Activated T-cell treated with anti-CD3 and anti-CD28 coated beads for 1 hour (primary cell): ENCODE measurements around the gene ABCC4.

Source experiments
- DNase-seq: peaks from one replicate; pipeline ENCODE4 v3.0.0-alpha.2; 2020; ENCODE audit warnings: low read depth

ABCC4 gene, protein sequence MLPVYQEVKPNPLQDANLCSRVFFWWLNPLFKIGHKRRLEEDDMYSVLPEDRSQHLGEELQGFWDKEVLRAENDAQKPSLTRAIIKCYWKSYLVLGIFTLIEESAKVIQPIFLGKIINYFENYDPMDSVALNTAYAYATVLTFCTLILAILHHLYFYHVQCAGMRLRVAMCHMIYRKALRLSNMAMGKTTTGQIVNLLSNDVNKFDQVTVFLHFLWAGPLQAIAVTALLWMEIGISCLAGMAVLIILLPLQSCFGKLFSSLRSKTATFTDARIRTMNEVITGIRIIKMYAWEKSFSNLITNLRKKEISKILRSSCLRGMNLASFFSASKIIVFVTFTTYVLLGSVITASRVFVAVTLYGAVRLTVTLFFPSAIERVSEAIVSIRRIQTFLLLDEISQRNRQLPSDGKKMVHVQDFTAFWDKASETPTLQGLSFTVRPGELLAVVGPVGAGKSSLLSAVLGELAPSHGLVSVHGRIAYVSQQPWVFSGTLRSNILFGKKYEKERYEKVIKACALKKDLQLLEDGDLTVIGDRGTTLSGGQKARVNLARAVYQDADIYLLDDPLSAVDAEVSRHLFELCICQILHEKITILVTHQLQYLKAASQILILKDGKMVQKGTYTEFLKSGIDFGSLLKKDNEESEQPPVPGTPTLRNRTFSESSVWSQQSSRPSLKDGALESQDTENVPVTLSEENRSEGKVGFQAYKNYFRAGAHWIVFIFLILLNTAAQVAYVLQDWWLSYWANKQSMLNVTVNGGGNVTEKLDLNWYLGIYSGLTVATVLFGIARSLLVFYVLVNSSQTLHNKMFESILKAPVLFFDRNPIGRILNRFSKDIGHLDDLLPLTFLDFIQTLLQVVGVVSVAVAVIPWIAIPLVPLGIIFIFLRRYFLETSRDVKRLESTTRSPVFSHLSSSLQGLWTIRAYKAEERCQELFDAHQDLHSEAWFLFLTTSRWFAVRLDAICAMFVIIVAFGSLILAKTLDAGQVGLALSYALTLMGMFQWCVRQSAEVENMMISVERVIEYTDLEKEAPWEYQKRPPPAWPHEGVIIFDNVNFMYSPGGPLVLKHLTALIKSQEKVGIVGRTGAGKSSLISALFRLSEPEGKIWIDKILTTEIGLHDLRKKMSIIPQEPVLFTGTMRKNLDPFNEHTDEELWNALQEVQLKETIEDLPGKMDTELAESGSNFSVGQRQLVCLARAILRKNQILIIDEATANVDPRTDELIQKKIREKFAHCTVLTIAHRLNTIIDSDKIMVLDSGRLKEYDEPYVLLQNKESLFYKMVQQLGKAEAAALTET (N-terminal part only)

DNA sequence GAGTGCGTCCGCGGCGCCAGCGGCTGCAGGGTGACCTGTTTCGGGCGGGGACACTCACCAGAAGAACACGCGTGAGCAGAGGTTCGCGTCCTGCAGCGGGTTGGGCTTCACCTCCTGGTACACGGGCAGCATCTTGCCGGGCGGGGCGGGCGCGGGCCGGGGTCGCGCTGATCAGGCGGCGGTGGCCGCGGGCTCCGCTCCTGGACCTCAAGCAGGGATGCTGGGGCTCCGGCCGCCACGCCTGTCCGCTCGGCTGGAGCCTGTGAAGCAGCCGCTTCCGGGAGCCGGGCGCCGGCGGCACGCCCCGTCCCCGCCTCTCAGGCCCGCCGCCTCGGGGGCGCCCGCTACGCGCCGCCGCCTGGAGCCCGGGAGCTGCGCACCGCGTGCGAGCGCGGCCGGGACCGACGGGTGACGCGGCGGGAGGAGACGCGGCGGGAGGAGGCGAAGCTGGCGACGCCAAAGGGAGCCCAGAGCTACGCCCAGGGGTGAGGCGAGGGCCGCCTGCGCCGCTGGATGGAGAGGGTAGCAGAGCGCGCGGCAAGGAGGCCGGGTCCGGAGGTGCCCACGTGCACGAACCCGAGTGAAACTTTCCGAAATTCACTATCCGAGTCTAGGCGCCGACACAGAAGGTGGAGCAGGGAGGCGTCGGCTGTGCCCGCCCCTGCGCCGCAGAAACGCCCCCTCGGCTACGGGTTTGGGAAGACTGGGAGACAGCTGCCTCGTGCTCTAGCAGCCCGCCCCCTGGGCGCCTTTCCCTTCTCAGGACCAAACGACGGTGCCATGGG lies at the start of gene ABCC4:
ABCC4 (minus strand) TSS at position 269 of the 785 bp plus-strand sequence; CDS start at position 132, 137 bp downstream.
- peak; percentile 33 for DNase-seq

DNA sequence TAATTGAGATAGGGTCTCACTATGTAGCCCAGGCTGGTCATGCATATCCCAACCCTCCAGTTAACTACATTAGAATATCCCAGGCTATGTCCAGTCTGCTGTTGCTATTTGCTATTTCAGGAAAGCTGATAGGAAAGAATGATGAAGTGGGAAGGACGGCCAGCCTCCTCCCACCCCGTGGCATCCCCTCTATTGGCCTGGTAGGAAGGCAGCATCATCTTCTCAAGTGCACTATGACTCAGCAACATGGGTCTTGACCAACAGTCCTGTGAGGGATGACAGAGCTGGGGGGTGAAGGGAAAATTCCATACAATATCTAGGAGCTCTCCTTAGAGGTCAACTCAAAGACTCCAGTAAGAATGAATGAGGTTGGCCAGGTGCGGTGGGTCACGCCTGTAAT lies 48.0 kb upstream of the ABCC4 start:
- DNase-seq, result no peak

DNA sequence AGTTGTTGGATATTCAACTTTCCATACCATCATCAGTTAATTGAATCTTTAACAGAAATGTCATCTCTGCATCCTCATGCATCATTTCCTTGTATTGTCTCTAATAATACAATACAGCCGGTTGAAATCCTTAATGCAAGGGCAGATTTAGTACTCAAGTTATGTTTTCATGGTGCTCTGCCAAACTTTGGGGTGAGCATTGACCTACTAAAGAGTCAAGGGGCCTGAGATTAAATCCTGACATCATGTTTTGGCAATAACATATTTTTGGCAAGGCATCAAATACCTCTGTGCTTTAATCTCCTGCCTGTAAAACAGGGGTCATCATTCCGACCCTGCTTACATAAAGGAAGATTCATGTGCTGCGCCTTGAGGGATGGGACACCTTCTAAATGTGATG lies 42.7 kb upstream of the ABCC4 start:
- no peak for DNase-seq

DNA sequence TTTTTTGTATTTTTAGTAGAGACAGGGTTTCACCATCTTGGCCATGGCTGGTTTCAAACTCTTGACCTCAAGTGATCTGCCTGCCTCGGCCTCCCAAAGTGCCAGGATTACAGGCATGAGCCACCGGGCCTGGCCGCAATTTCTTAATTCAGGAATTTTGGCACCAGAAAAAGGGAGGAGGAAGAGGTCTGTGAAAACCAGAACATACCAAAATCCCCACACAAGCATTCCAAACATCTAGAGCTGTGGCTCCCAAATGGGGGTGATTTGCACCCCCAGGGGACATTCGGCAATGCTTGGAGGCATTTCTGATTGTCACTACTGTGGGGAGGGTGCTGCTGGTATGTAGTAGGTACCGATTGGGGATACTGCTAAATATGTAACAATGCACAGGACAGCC lies 40.2 kb upstream of the ABCC4 start:
- no peak for DNase-seq

DNA sequence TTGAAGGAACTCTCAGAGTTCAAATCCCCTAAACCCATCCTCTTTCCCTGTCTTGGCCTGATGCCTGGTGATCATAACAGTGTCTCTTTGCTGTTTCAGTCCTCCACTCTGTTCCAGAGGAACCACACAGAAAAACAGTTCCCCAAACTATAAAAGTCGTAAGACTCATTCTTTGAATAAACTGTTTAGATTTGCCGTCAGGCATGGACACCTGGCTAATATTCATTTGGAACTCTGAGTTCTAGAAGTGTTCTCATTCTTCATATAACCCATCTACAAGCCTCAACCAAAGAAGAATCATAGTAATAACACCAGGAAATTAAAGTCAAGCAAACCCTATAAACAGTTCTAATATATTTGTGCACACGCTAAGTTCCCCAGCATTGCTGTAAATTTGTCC lies 37.7 kb upstream of the ABCC4 start:
- DNase-seq, result no peak

DNA sequence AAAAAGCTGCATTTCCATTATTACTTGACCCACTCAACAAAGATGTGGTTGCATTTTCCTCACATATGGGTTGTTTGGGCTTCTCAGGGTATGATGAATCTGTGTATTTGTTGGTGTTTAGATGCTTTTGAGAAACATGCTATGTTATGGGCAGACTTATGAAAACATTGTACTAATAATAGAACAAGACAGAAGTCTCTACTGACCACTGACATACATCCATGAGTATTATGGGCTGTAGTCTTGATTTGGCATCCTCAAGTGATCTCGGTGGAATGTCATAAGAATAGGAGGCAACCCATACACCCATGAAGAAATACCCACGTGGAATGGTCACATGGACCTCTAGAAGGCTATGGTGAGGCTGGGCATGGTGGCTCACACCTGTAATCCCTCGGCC lies 36.3 kb upstream of the ABCC4 start:
- DNase-seq, result no peak

DNA sequence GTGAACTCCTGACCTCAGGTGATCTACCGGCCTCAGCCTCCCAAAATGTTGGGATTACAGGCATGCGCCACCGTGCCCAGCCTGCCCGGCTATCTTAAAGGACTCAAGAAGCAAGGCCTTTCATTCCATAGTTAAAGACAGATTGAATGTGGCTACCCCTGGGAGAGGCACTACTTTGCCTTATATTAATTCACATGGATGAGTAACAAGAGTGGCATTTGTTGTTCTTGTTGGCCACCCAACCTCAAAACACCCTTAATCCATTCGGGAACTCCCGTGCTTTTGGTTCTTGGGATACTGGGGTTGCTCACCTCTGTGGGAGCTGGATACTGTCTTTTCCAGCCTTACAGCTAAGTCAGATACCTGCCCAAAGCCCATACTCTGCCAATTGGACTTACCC lies 34.4 kb upstream of the ABCC4 start:
- DNase-seq, result no peak

DNA sequence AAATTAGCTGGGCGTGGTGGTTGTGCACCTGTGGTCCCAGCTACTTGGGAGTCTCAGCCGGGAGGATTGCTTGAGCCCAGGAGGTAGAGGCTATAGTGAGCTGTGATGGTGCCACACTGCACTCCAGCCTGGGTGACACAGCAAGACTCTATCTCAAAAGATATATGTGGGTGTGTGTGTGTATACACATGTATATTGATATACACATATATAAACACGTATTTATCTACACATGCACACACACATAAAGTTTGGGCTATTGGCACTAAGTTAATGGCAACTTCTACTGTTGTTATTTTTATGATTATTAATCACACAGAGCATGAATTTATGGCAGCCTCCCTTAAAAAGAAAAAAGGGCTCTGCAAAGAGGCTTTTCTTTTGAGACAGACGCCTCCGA lies 27.1 kb upstream of the ABCC4 start:
- no peak for DNase-seq

DNA sequence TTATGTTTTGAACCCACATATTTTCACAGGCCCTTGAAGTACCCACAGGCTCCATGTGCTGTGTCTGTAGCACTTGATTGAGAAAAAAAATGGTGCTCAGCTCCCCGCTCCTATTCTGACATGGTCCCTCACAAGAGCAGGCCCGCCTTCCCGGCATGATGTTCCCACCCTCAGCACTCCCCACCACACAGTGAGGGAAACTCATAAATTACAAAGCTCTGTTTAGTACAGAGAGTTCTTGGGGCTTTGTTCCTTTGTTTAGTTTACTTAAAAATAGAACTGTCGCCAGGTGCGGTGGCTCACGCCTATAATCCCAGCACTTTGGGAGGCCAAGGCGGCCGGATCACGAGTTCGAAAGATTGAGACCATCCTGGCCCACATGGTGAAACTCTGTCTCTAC lies 25.9 kb upstream of the ABCC4 start:
- DNase-seq, result no peak

DNA sequence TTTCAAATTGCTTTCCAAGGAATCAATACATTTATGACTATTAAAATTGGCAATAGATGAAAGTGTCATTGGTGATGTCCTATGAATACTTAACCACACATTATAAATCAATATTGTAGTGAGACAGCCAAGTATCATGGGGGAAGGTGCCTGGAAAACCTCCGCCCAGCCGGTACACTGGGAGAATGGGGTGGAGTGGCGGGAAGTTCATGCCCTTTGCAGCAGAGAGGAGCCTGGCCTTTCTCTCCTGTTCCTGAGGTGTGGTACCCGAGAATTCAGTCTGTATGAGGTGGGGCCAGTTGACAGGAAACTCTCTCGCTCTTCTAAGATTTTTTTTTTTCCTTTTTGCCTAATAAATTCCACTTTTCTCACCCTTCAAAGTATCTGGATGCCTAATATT lies 25.4 kb upstream of the ABCC4 start:
- no peak for DNase-seq

DNA sequence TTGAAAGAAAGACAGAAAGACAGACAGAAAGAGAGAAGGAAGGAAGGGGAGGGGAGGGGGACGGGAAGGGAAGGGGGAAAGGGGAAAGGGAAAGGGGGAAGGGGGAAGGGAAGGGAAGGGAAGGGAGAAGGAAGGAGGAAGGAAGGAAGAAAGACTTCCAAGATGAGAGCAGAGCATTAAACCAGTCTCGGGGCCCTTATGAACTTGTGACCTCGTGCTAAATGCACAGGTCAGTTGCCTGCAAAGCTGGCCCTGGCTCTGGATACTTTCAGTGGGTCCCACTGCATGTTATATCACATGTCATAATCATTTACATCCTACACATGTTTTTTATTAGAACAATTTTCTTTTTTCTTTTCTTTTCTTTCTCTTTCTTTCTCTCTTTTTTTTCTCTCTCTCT lies 24.2 kb upstream of the ABCC4 start:
- DNase-seq, result no peak

DNA sequence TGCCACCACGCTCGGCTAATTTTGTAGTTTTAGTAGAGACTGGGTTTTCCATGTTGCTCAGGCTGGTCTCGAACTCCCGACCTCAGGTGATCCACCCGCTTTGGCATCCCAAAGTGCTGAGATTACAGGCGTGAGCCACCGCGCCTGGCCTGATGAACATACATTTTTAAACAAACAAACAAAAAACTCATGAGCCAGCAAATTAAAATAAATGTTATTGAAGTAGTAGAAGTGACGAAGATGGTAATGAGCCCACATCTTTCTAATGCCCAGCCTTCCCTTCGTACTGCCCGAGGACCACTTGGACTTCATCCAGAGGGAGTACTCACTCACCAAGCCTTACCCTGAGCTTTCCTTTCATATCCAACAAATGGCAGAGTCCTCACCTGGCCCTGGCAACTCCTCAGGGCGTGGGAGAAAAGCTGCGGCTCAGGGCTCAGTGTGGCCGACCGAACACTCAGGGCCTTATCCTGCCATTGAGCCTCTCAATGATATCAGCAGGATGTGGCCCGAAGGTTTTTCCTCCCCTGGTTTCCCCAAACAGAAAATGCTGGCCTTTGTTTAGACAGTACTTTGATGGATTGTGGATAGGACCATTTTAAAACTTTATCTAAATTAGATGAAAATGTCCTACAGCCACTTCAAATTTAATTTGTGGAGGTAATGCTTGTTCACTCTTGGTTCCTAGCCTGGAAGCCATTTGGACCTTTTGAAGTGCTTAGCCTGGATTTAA lies 22.8 kb upstream of the ABCC4 start:
- no peak for DNase-seq

DNA sequence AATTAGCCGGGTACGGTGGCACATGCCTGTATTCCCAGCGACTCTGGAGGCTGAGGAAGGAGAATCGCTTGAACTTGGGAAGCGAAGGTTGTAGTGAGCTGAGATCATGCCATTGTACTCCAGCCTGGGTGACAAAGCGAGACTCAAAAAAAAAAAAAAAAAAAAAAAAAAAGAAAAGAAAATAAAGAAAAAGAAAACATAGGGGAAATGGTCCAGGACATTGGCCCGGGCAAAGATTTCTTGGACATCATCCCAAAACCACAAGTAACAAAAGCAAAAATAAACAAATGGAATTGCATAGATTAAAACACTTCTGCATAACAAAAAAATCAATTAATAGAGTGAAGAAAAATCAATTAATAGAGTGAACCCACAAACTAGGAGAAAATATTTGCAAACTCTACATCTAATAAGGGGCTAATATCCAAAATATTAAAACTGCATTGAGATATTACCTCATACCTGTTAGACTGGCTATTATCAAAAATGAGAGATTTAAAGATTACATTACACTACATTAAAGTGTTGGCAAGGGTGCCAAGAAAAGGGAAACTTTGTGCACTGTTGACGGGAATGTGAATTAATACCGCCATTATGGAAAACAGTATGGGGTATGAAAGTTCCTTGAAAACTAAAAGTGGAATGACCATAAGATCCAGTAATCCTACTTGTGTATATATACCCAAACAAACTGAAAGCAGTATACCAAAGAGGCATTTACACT lies 18.5 kb upstream of the ABCC4 start:
- DNase-seq, result no peak

DNA sequence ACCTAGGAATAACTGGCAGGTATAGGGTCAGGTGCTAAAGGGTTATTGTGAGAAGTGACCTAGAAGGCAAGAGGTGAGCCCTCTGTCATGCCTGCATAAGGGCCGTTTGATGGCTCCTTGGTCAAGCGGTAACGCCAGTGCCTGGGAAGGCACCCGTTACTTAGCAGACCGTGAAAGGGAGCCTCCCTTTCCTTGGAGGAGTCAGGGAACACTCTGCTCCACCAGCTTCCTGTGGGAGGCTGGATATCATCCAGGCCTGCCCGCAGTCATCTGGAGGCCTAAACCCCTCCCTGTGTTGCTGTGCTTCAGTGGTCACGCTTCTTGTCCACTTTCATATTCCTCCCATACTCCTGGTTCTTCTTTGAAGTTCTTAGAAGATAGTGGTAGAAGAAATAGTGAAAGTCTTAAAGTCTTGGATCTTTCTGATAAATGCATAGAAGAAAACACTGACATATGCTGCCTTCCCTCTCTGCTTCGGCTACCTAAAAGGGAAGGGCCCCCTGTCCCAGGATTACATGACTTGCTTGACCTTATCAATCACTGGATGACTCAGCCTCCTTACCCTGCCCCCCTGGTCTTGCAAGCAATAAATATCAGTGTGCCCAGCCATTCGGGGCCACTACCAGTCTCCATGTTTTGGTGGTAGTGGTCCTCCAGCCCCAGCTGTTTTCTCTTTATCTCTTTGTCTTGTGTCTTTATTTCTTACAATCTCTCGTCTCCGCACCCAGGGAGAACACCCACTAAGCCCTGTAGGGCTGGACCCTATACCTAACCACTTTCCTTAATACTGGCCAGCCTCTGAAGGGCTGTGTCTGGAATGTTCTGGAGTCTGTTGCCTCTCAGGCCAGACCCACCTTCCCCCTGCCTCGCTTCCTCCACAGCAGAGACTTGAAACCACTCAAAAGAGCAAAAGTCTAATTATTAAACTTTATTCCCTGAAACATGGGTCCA lies 16.1 kb upstream of the ABCC4 start:
- no peak for DNase-seq

DNA sequence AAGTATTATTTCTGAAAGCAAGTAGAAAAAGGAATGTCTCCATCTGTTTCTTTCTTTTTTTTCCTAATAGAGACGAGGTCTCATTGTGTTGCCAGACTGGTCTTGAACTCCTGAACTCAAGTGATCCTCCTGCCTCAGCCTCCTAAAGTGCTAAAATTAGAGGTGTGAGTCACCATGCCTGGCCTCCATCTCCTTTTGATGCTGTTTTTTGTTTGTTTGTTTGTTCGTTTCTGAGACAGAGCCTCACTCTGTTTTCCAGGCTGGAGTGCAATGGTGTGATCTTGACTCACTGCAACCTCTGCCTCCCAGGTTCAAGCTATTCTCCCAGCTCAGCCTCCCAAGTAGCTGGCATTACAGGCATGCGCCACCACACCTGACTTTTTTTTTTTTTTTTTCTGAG lies 14.5 kb upstream of the ABCC4 start:
- no peak for DNase-seq

DNA sequence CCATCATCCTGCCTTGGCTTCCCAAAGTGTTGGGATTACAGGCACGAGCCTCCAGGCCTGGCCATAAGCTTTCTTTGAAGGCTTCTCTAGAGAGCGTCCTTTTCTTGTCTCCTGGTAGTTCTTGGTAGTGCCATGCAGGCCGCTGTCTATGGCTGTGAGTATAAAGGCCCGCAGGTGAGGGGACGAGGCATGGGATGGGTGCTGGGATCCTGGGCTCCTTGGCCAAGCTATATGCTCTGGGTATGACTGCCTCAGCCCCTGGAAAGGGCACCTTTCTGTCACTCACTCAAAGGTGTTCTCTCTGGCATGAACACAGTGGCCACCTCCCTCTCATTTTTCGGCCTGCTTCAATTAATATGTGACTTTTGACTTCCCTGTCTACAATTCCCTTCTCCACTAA lies 6.3 kb upstream of the ABCC4 start:
- DNase-seq, result no peak

DNA sequence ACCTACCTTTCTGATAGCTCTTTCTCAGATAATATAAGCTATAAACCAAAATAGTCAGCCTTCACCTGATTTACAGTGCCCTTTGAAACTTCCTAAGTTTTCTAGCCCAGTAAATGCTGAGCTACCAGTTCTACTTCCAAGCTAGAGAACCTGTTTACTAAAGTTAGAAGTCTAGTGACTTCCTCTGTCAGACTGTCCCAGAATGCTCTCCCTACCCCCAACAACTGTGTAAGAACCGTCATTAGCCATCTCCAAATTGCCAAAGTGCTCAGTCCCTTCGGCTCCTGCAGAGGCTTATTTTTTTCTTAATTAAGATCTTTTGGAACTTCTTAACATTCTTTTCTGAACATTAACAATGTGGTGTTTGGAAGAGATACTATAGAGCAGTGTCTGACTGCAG lies 3.2 kb upstream of the ABCC4 start:
- no peak for DNase-seq

DNA sequence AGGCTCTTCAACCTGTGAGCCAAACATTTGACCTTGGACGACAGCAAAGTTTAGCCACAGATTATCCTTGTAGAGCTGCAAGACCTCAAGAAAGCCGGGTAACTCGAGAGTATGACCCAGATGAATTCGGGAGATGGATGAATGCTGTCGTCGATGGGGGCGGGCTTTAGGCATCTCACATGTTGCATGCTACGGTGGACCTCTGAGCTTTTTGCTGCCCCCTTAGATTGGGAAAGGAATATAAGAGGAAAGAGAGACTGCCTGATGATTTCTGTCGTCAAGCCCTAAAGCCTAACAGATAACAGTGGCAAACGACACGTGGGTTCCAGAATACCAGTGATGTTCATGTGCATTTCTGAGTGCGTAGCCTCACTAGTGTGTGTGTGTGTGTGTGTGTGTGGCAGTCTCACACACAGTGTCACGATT lies 730 bp upstream of the ABCC4 start:
- no peak for DNase-seq

DNA sequence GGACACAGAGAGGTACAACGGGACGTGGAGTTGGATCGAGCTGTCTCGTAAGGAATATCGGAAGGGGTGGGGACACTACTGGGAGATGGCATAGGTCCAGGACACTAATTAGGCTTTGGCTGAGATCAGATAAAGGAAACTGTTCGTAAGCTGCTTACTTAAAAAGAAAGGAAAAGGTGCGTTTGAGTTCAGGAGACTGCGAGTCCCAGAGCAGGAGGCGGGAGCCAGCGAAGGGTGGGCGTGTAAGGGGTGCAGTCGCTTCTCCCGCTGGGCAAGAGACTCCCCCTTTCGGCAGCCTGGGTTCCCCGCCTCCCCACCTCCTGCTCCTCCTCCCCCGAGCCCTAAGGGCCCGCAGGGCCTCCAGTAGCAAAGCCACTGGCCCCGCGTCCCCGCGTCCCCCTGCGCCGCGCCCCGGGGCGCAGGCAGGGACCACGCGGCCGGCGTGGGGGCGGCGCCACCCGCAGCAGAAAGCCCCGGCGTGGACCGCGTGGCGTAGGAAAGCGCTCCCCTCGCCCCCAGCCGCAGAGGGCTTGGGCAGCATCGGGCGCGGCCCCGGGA lies 547 bp downstream of the ABCC4 start:
- peak; percentile 14 for DNase-seq
